GM18868 (cell line): ENCODE results near the gene RRM2.

Source experiments
- ATAC-seq: cut with Tn5 transposase; IDR thresholded peaks from one replicate; pipeline ENCODE4 v1.9.1; 2021; ENCODE audit warnings: mild to moderate bottlenecking, moderate library complexity; ENCODE audit not compliant: unreplicated experiment

RRM2 gene

GRCh38 chr2:10150436-10150835 is 27.9 kb downstream of the RRM2 start:
- ATAC-seq: no peak

DNA sequence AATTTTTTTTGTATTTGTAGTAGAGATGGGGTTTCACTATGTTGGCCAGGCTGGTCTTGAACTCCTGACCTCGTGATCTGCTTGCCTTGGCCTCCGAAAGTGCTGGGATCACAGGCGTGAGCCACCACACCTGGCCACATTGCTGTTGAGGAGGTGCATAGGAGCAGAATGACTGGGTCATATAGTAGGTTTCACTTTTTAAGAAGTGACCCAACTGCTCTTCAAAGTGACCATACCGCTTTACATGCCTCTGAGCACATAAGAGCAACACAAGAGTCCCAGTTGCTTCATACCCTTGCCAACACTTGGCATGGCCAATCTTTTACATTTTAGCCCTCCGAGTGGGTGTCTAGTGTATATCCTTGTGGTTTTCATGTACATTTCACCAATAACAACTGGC is 28.9 kb downstream of the RRM2 start:
- ATAC-seq: no peak

DNA sequence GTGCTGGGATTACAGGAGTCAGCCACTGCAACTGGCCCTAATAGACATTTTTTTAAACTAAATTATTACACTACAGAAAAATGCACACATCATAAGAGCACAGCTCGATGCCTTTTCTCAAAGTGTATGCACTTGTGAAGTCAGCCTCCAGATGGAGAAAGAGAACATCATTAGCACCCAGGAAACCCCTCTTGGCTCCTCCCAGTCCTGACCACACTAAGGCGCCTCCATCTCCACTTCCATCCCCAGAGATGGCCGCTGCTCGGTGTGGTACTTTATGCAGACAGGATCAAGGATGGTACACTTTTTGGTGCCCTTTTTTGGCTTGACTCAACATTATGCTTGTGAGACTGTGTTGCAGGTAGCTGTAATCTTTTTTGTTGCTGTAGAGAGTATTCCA is 34.8 kb downstream of the RRM2 start:
- ATAC-seq: no peak

DNA sequence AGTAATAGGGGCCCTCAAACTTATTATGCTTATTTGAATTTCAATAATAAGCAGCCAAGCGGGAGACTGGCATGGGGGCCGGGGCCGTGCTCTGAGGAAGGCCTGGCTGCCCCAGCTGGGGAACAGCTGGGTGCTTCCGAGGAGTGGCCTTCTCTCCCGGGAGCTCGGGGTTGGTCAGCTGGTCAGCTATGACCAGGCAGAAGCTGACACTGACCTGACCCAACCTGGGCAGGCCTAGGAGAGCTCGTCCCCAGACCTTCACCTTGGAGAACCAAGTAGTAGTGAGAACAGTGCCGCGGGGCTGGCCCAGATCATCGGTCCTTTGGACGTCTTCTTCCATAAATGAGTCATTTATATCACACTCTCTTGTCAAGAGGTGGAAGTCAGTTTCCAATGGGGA is 36.1 kb downstream of the RRM2 start:
- no peak for ATAC-seq

- no peak for ATAC-seq
Observed at GRCh38 chr2:10159086-10159485, 36.5 kb downstream of the RRM2 start.

DNA sequence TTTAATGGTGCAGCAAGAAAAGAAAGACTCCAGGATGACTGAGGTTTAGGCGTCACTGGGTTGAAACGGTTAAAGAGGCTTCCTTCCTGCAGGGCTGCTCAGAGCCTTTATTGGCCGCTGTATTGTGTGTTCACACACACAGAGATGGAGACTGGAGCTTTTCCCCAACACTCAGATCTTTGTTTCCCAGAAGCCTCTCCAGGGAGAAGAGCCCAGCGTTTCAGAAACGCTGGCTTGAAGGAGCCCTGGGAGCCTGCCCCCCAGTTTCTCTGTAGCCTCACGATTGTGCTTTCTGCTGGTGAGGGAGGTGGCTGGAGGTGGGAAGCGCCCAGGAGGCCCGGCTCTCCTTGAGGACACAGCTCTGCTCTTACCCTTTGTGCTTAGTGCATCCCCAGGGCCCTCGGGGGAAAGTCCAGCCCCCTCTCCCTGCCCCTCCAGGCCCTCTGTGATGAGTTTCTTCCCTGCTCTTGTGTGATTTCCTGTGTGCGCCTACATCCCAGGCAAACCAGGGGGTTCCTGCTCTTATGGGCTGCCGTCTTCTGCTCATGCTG is 37.1 kb downstream of the RRM2 start:
- no peak for ATAC-seq

GRCh38 chr2:10160203-10160955 is 37.8 kb downstream of the RRM2 start:
- no peak for ATAC-seq

GRCh38 chr2:10161206-10161931 is 38.8 kb downstream of the RRM2 start:
- ATAC-seq: no peak

DNA sequence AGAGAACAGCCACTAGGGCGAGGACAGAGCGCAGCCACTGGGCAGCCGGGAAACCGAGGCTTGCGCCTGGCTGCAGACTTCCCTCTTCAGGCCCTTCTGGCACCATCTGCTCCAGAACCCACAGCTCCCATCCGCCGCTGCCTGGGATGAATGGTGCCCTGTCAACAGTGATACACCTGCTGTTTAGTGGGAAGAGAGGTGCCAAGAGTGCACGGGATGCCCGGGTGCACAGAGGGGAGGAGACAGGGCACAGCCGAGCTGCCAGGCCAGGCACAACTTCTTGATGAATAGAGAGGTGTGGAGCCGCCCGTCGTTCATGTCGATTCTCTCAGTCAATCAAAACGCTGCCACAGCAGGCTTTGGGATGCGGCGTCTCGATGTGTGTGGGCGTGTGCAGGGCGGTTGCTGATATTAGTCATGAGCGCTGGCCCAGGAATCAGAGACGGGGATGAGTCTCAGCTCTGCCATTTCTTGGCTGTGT is 39.5 kb downstream of the RRM2 start:
- ATAC-seq: no peak

DNA sequence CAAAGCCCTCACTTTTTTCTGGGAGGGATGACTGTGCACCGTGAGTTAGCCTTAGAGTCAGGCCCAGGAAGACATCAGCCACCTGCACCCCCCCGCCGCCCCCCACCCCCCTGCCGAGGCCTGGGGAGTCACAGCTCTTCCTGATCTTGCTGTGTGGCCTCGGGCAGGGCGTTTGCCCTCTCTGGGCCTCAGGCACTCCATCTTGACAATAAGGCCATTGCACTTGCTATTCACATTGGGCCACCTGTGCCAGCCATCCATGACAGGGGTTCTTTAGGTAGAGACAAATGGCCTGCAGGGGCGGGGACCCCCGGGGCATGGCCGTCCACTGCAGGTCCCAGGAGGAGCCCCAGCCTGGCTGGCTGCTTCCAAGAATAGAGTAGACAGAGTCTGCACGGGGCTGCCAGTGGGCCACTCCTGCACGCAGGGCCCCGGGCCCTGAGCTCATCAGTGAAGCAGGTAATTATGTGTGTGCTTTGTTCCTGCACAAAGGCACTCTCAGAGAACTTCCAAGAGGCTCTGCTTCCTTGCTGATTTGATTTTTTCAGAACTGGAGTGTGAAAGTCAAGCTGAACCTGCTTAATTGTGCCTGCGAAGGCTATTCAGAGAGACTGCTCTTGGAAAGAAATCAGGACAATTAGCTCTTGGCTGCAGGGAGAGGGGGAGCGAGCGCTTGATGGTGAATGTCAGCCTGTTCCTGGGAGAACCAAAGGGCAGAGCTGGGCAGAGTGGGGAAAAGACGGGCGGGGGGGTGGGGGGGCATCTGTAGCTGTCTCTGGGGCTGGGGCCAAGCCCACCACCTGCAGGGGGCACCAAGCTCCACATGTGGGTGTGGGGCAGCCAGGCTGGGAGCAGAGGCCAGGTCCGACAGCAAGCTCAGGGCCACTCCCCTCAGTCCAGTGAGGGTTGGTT is 40.3 kb downstream of the RRM2 start:
- ATAC-seq: no peak

DNA sequence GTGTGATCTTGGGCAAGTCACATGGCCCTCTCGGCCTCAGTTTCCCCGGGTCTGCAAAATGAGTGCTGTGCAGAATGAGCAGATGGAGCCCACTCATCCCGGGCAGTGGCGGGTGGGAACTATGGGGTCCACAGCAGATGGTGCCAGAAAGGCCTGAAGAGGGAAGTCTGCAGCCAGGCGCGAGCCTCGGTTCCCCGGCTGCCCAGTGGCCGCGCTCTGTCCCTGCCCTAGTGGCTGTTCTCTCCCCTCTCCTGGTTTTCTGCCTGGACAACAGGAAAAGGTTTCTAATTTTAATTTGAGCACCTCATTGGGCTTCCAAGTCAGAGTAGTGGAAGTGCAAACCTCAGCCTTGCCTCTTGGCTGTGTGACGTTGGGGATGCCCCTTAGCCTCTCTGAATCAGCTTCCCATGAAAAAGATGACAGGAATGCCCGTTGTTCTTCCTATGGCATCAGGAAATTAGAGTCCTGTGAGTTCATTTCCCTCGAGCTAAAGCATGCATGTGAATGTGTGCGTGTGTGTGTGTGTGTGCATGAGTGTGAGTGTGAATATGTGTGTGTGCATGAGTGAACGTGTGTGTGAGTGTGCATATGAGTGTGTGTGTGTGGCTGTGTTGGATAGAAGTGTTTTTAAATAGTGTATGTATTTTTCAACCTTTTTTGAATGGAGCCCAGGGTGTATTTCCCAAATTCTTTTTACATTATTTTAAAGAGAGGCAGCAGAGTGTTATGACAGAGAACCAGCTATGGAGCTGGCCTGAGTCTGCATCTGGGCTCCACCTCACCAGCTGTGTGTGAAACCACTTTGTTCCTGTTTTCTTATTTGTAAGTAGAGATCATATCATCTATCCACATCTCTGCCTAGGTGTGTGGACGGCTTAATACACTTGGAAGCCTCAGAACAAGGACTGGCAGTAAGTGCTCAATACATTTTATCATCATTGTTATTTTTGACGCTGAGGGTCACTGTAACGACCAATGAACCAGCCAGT is 41.3 kb downstream of the RRM2 start:
- no peak for ATAC-seq

GRCh38 chr2:10164601-10165000 is 42.1 kb downstream of the RRM2 start:
- ATAC-seq: no peak

- no peak for ATAC-seq
Observed at GRCh38 chr2:10165282-10165681, 42.7 kb downstream of the RRM2 start.

GRCh38 chr2:10165861-10166675 is 43.5 kb downstream of the RRM2 start:
- no peak for ATAC-seq

DNA sequence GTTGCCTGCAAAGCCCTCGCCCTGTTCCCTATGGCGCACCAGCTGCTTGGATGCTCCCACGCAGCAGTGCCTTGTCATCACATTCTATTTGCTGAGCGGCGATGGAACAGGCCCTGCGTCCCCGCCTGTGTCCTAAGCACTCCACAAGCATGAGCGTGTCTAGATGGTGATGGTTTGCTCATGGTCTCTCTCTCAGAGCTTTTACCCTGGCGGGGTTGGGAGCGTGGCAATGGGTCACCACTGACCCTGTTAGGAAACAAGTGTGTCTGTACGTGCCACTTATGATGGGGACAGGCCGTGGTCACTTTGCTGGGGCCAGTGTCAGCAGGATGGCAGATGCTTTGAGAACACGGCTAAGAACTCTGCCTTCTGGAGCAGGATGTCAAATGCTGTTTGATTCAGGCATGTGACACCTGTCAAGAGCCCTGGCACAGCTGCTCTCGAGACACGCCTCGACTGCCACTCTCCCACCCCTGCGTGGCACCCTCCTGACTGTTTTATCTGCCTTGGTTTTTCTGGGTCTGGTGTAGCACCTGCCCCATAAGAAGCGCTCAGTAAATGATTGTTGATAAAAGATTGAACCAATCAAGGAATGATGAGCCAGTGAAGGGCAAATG is 44.2 kb downstream of the RRM2 start:
- ATAC-seq: no peak

DNA sequence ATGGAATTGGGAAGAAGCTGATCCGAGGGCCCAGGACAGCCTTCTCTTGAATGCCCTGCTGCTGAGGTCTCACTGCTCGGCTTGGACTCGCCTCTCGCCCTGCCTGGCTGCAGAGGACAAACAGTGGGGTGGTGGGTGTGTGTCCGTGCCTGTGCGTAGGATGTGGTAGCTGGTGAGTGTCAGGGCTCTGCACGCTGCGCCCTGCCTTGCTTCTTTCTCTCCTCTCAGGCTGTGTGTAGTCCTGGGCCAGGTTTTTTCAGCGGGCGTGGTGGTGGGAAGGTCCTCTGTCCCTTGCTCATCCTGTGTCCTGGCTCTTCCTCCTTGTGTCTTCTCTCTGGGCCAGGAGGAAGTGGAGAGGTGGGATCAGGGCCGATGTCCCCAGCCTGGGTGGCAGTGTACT is 44.8 kb downstream of the RRM2 start:
- no peak for ATAC-seq

GRCh38 chr2:10168221-10168620 is 45.7 kb downstream of the RRM2 start:
- ATAC-seq: no peak

- ATAC-seq: no peak
Observed at GRCh38 chr2:10169053-10169578, 46.6 kb downstream of the RRM2 start.
